Measurements from ENCODE around the gene HDDC2. TPM values are rescaled to one million over a fixed set of nuclear protein-coding genes. Genes with fewer than 3 reads are reported as not detected.

The HDDC2 gene
- total RNA-seq, 6 experiments from 2014 or later, result 50.0 to 59.3 (median 57.8) TPM

- TF ChIP-seq CTCF (IDR thresholded peaks at IDR 0.05), result no peak
- Mint-ChIP-seq H3K27ac (peak overlapping the region; percentile 98), H3K4me1 (ENCODE audit: low read depth) (peaks cover 51% of the 10 kb centered on the region), H3K4me3 (peak overlapping the region; percentile 82), H3K36me3 (ENCODE audit: low read depth) (peaks cover 14% of the 10 kb centered on the region; the same call in 1 of the 2 replicates), H3K9me3 (peaks cover 6% of the 10 kb centered on the region; the same call in 1 of the 2 replicates), H3K27me3 (ENCODE audit: insufficient read depth) (no peaks in the 10 kb centered on the region)
- peak; percentile 72 for DNase-seq
Measured at GRCh38 chr6:125262016-125263013, 39.5 kb downstream of the HDDC2 start.

- H3K27ac Mint-ChIP-seq, result peak overlapping the region; percentile 4; the same call in 1 of the 2 replicates
- H3K4me1 Mint-ChIP-seq (ENCODE audit: low read depth), result peaks cover 51% of the 10 kb centered on the region
- no peak for TF ChIP-seq CTCF (IDR thresholded peaks at IDR 0.05)
- H3K27me3 Mint-ChIP-seq (ENCODE audit: insufficient read depth), result no peaks in the 10 kb centered on the region
- H3K36me3 Mint-ChIP-seq (ENCODE audit: low read depth), result peaks cover 10% of the 10 kb centered on the region; the same call in 1 of the 2 replicates
- DNase-seq, result peak; percentile 27
- H3K4me3 Mint-ChIP-seq, result peak overlapping the region; percentile 46; the same call in 1 of the 2 replicates
- peaks cover 6% of the 10 kb centered on the region; the same call in 1 of the 2 replicates for H3K9me3 Mint-ChIP-seq
Measured at GRCh38 chr6:125259354-125259736, 42.4 kb downstream of the HDDC2 start.

- Mint-ChIP-seq H3K4me3 (peak overlapping the region; percentile 46; the same call in 1 of the 2 replicates), H3K4me1 (ENCODE audit: low read depth) (peaks cover 50% of the 10 kb centered on the region), H3K36me3 (ENCODE audit: low read depth) (peaks cover 10% of the 10 kb centered on the region; the same call in 1 of the 2 replicates), H3K9me3 (peaks cover 6% of the 10 kb centered on the region; the same call in 1 of the 2 replicates), H3K27ac (no peak overlapping the region), H3K27me3 (ENCODE audit: insufficient read depth) (no peaks in the 10 kb centered on the region)
- DNase-seq, result no peak
- no peak for TF ChIP-seq CTCF (IDR thresholded peaks at IDR 0.05)
Measured at GRCh38 chr6:125258651-125259353, 43.0 kb downstream of the HDDC2 start.

GRCh38 chr6:125257351-125257750 lies 44.4 kb downstream of the HDDC2 start:
- DNase-seq, result no peak
- H3K27ac Mint-ChIP-seq, result no peak overlapping the region
- peaks cover 47% of the 10 kb centered on the region for H3K4me1 Mint-ChIP-seq (ENCODE audit: low read depth)
- no peak overlapping the region for H3K4me3 Mint-ChIP-seq
- H3K9me3 Mint-ChIP-seq, result no peaks in the 10 kb centered on the region
- no peaks in the 10 kb centered on the region; the same call in 1 of the 2 replicates for H3K27me3 Mint-ChIP-seq (ENCODE audit: insufficient read depth)
- TF ChIP-seq CTCF (IDR thresholded peaks at IDR 0.05), result no peak
- peaks cover 6% of the 10 kb centered on the region; the same call in 1 of the 2 replicates for H3K36me3 Mint-ChIP-seq (ENCODE audit: low read depth)

- no peaks in the 10 kb centered on the region for H3K9me3 Mint-ChIP-seq
- no peak overlapping the region for H3K4me3 Mint-ChIP-seq
- no peaks in the 10 kb centered on the region; the same call in 1 of the 2 replicates for H3K27me3 Mint-ChIP-seq (ENCODE audit: insufficient read depth)
- no peak for DNase-seq
- peaks cover 6% of the 10 kb centered on the region; the same call in 1 of the 2 replicates for H3K36me3 Mint-ChIP-seq (ENCODE audit: low read depth)
- no peak overlapping the region for H3K27ac Mint-ChIP-seq
- H3K4me1 Mint-ChIP-seq (ENCODE audit: low read depth), result peaks cover 43% of the 10 kb centered on the region
- TF ChIP-seq CTCF (IDR thresholded peaks at IDR 0.05), result no peak
Measured at GRCh38 chr6:125255201-125255600, 46.6 kb downstream of the HDDC2 start.

Measured in HFFc6 (cell line).